H9 (cell line): ENCODE measurements around the gene UBIAD1. TPM values are rescaled to one million over a fixed set of nuclear protein-coding genes. Genes with fewer than 3 reads are reported as not detected.

Experiments
- DNase-seq: peaks from one replicate; pipeline ENCODE4 v3.0.0-alpha.2; 2017
- H2AFZ ChIP-seq: one replicate; pipeline ENCODE4 v1.6.1; 2013; ENCODE audit warnings: mild to moderate bottlenecking, low read length, control low read depth, moderate library complexity
- H2AK5ac ChIP-seq: 2 replicates; pipeline ENCODE4 v1.6.1; 2013; ENCODE audit warnings: low read length, control low read depth, mixed read lengths; ENCODE audit not compliant: insufficient read length
- H2BK120ac ChIP-seq: one replicate; pipeline ENCODE4 v1.6.1; 2013; ENCODE audit warnings: low read depth, mild to moderate bottlenecking, low read length, control low read depth, inconsistent platforms; ENCODE audit not compliant: poor library complexity, severe bottlenecking
- H2BK12ac ChIP-seq: 2 replicates; pipeline ENCODE4 v1.6.1; 2013; ENCODE audit warnings: low read length, control low read depth, mixed read lengths, low read depth; ENCODE audit not compliant: insufficient read length
- H2BK15ac ChIP-seq: 2 replicates; pipeline ENCODE4 v1.6.1; 2013; ENCODE audit warnings: low read depth, low read length, control low read depth
- H2BK20ac ChIP-seq: one replicate; pipeline ENCODE4 v1.6.1; 2013; ENCODE audit warnings: low read depth, mild to moderate bottlenecking, low read length, control low read depth, inconsistent platforms; ENCODE audit not compliant: poor library complexity, severe bottlenecking
- H2BK5ac ChIP-seq: 2 replicates; pipeline ENCODE4 v1.6.1; 2013; ENCODE audit warnings: low read length, control low read depth, mixed read lengths; ENCODE audit not compliant: insufficient read length
- H3K14ac ChIP-seq: 2 replicates; pipeline ENCODE4 v1.6.1; 2013; ENCODE audit warnings: low read length, control low read depth; ENCODE audit not compliant: insufficient read depth
- H3K18ac ChIP-seq: 2 replicates; pipeline ENCODE4 v1.6.1; 2013; ENCODE audit warnings: low read depth, mild to moderate bottlenecking, mixed read lengths, low read length, control low read depth; ENCODE audit not compliant: insufficient read length
- H3K23ac ChIP-seq: 2 replicates; pipeline ENCODE4 v1.6.1; 2013; ENCODE audit warnings: low read length, control low read depth, mixed read lengths, low read depth; ENCODE audit not compliant: insufficient read length
- H3K23me2 ChIP-seq: 2 replicates; pipeline ENCODE4 v1.6.1; 2013; ENCODE audit warnings: low read depth, mild to moderate bottlenecking, mixed read lengths, low read length, control low read depth; ENCODE audit not compliant: insufficient read length, poor library complexity, severe bottlenecking
- H3K27ac ChIP-seq: 2 replicates; pipeline ENCODE4 v1.5.1; 2013; ENCODE audit warnings: low read length, control low read depth, mixed read lengths, low read depth; ENCODE audit not compliant: insufficient read length
- H3K27me3 ChIP-seq: 2 replicates; pipeline ENCODE4 v1.6.1; 2013; ENCODE audit warnings: low read length, control low read depth, inconsistent platforms; ENCODE audit not compliant: insufficient read depth
- H3K4ac ChIP-seq: 2 replicates; pipeline ENCODE4 v1.6.1; 2013; ENCODE audit warnings: low read depth, mild to moderate bottlenecking, control low read depth, inconsistent platforms, low read length, moderate library complexity
- H3K4me1 ChIP-seq: 2 replicates; pipeline ENCODE4 v1.6.1; 2013; ENCODE audit warnings: low read length, control low read depth, inconsistent platforms; ENCODE audit not compliant: insufficient read depth
- H3K4me2 ChIP-seq: 2 replicates; pipeline ENCODE4 v1.6.1; 2013; ENCODE audit warnings: low read length, control low read depth, mixed read lengths; ENCODE audit not compliant: insufficient read length, insufficient read depth
- H3K56ac ChIP-seq: 2 replicates; pipeline ENCODE4 v1.6.1; 2013; ENCODE audit warnings: low read depth, mild to moderate bottlenecking, mixed read lengths, low read length, control low read depth; ENCODE audit not compliant: insufficient read length
- H3K79me1 ChIP-seq: 2 replicates; pipeline ENCODE4 v1.6.1; 2013; ENCODE audit warnings: low read depth, mild to moderate bottlenecking, moderate library complexity, low read length, control low read depth, inconsistent platforms; ENCODE audit not compliant: insufficient read depth, poor library complexity, severe bottlenecking
- H3K79me2 ChIP-seq: 2 replicates; pipeline ENCODE4 v1.6.1; 2013; ENCODE audit warnings: low read length, control low read depth, inconsistent platforms; ENCODE audit not compliant: insufficient read depth
- H3K9ac ChIP-seq: 2 replicates; pipeline ENCODE4 v1.6.1; 2013; ENCODE audit warnings: low read length, control low read depth, mixed read lengths; ENCODE audit not compliant: insufficient read length; ENCODE audit errors: extremely low read depth
- H3K9me3 ChIP-seq: one replicate; pipeline ENCODE4 v1.6.1; 2013; ENCODE audit warnings: low read depth, low read length, inconsistent platforms; ENCODE audit not compliant: control insufficient read depth
- H3T11ph ChIP-seq: one replicate; pipeline ENCODE4 v1.6.1; 2013; ENCODE audit warnings: mild to moderate bottlenecking, low read length, control low read depth, inconsistent platforms
- H4K20me1 ChIP-seq: one replicate; pipeline ENCODE4 v1.6.1; 2013; ENCODE audit not compliant: control insufficient read depth, insufficient read length, insufficient read depth
- H4K5ac ChIP-seq: 2 replicates; pipeline ENCODE4 v1.6.1; 2013; ENCODE audit warnings: low read depth, mild to moderate bottlenecking, mixed read lengths, low read length, control low read depth; ENCODE audit not compliant: insufficient read length
- H4K8ac ChIP-seq: replicated peaks from 2 replicates; pipeline ENCODE4 v1.6.1; 2013; ENCODE audit warnings: low read length, control low read depth, mixed read lengths, low read depth; ENCODE audit not compliant: insufficient read length
- H4K91ac ChIP-seq: 2 replicates; pipeline ENCODE4 v1.6.1; 2013; ENCODE audit warnings: low read depth, mild to moderate bottlenecking, moderate library complexity, mixed read lengths, low read length, control low read depth; ENCODE audit not compliant: insufficient read length
- H3K27ac Mint-ChIP-seq, 3 experiments: 2 replicates in 2 of 3; 3 replicates in 1 of 3; pipeline ENCODE4 v1.8.0; 2020 to 2021; ENCODE audit warnings: mixed read lengths in 3 of 3, mild to moderate bottlenecking in 1 of 3, moderate library complexity in 1 of 3
- H3K27me3 Mint-ChIP-seq: 2 replicates; pipeline ENCODE4 v1.8.0; 2021; ENCODE audit warnings: low read depth, mild to moderate bottlenecking, moderate library complexity, mixed read lengths
- H3K36me3 Mint-ChIP-seq, 3 experiments: 2 replicates in 2 of 3; 3 replicates in 1 of 3; pipeline ENCODE4 v1.8.0; 2020 to 2021; ENCODE audit warnings: low read depth in 3 of 3, mixed read lengths in 3 of 3; ENCODE audit not compliant: insufficient read depth in 1 of 3
- H3K4me1 Mint-ChIP-seq, 2 experiments: 2 replicates each; pipeline ENCODE4 v1.8.0; 2020; ENCODE audit warnings: mixed read lengths in 2 of 2
- H3K4me3 Mint-ChIP-seq, 2 experiments: 2 replicates in 1 of 2; 3 replicates in 1 of 2; pipeline ENCODE4 v1.8.0; 2020 to 2021; ENCODE audit warnings: mild to moderate bottlenecking in 2 of 2, mixed read lengths in 2 of 2, moderate library complexity in 1 of 2
- H3K9me3 Mint-ChIP-seq, 2 experiments: 2 replicates in 1 of 2; 3 replicates in 1 of 2; pipeline ENCODE4 v1.8.0; 2020; ENCODE audit warnings: mild to moderate bottlenecking in 2 of 2, mixed read lengths in 2 of 2, moderate library complexity in 1 of 2
- CTCF ChIP-seq: fragments of 200-600 bp; sonication (generic); conservative IDR thresholded peaks from 3 replicates; pipeline ENCODE4 v1.8.0; 2021; ENCODE audit warnings: antibody characterized with exemption, mild to moderate bottlenecking
- WGBS: extraction: QIAGEN DNeasy Blood & Tissue Kit; methylation state at CpG from one replicate; pipeline ENCODE4 v1.1.7; 2013; ENCODE audit warnings: missing lambda C conversion rate, low lambda C conversion rate, mixed read lengths; ENCODE audit not compliant: insufficient read length; ENCODE audit errors: extremely low coverage; 5-methylcytosine and 5-hydroxymethylcytosine counted together
- total RNA-seq: library from RNA; stranded (reverse); gene quantifications from 2 replicates; pipeline ENCODE4 v1.2.1, GENCODE V29; 2021

Gene UBIAD1
- total RNA-seq, 1 experiment from 2014 or later: 30.2 TPM

- Mint-ChIP-seq H3K27ac (peak overlapping the region in 1 of 3 experiments; percentile 19; a peak in 2 of 7 replicates), H3K4me3 (no peak overlapping the region), H3K4me1 (peaks cover 10 to 26% of the 10 kb centered on the region in 2 experiments), H3K9me3 (no peaks in the 10 kb centered on the region), H3K27me3 (no peaks in the 10 kb centered on the region), H3K36me3 (no peaks in the 10 kb centered on the region)
- no peaks in the 10 kb centered on the region for H4K20me1 ChIP-seq
- no peak for DNase-seq
- no peak overlapping the region for H2BK5ac ChIP-seq
- no CpG with 5 or more reads among the region's 7 CpGs for WGBS
- no peaks in the 10 kb centered on the region for H3K79me1 ChIP-seq
- no peak overlapping the region for H4K91ac ChIP-seq
- H3K4me1 ChIP-seq: 0 out of 2 replicates have a peak, but pooled peaks cover 3% of the 10 kb centered on the region
- no peak overlapping the region for H3T11ph ChIP-seq
- H3K23ac ChIP-seq: no peak overlapping the region
- no peak overlapping the region for H3K9ac ChIP-seq
- H2BK120ac ChIP-seq: no peak overlapping the region
- H3K4ac ChIP-seq: no peak overlapping the region
- no peak overlapping the region for H3K14ac ChIP-seq
- no peak overlapping the region for H4K8ac ChIP-seq
- no peak overlapping the region for H3K18ac ChIP-seq
- no peak overlapping the region for H2BK20ac ChIP-seq
- H3K27me3 ChIP-seq: no peaks in the 10 kb centered on the region
- H2BK15ac ChIP-seq: no peak overlapping the region
- no peak overlapping the region for H2AFZ ChIP-seq
- no peaks in the 10 kb centered on the region for H3K9me3 ChIP-seq
- no peaks in the 10 kb centered on the region for H3K23me2 ChIP-seq
- H2AK5ac ChIP-seq: no peak overlapping the region
- H2BK12ac ChIP-seq: no peak overlapping the region
- no peak overlapping the region for H3K4me2 ChIP-seq
- no peaks in the 10 kb centered on the region for H3K79me2 ChIP-seq
- no peak overlapping the region for H3K56ac ChIP-seq
- H3K27ac ChIP-seq: no peak overlapping the region
- no peak for TF ChIP-seq CTCF
- no peak overlapping the region for H4K5ac ChIP-seq
These were observed 55.4 kb downstream of the UBIAD1 start for GRCh38 chr1:11328444-11328843.
